ENCODE results near the gene IFI27. TPM values are rescaled to one million over a fixed set of nuclear protein-coding genes. Genes with fewer than 3 reads are reported as not detected.

The IFI27 gene
- total and polyA plus RNA-seq, 2 experiments from 2014 or later, result 1.8 to 6.7 TPM

DNA sequence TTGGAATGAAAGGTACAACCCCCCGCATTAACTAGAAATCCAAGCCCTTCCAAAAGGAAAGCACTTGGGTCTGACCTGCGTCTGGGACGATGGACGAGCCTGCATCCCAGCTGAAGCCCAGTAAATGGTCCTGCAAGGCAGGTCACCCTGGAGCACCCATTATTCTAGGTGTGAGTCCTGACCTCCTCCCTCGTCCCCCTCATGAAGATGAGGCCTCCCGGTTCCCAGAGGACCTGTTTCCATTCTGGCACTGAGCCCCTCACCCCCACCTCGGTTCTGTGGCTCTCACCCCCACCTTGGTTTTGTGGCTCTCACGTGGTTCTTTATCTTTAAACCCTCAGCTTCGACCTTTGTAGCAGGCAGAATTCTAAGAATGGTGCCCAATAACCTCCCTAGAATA is 7.3 kb downstream of the IFI27 start:
- Histone ChIP-seq H3K4me1 (ENCODE audit: insufficient read depth) (no peaks in the 10 kb centered on the region), H3K27ac (no peak overlapping the region), H4K20me1 (ENCODE audit: insufficient read depth, poor library complexity, severe bottlenecking) (no peaks in the 10 kb centered on the region), H3K9me2 (replicated peaks; ENCODE audit: insufficient read depth) (no peaks in the 10 kb centered on the region), H3K4me3 (no peak overlapping the region), H3K27me3 (no peaks in the 10 kb centered on the region), H2AFZ (no peak overlapping the region), H3K9me3 (ENCODE audit: low read depth) (no peaks in the 10 kb centered on the region), H3K4me2 (no peak overlapping the region), H3K79me2 (no peaks in the 10 kb centered on the region), H3K36me3 (replicated peaks; ENCODE audit: insufficient read depth, low read depth) (no peaks in the 10 kb centered on the region)
- TF ChIP-seq, protein P1, sequence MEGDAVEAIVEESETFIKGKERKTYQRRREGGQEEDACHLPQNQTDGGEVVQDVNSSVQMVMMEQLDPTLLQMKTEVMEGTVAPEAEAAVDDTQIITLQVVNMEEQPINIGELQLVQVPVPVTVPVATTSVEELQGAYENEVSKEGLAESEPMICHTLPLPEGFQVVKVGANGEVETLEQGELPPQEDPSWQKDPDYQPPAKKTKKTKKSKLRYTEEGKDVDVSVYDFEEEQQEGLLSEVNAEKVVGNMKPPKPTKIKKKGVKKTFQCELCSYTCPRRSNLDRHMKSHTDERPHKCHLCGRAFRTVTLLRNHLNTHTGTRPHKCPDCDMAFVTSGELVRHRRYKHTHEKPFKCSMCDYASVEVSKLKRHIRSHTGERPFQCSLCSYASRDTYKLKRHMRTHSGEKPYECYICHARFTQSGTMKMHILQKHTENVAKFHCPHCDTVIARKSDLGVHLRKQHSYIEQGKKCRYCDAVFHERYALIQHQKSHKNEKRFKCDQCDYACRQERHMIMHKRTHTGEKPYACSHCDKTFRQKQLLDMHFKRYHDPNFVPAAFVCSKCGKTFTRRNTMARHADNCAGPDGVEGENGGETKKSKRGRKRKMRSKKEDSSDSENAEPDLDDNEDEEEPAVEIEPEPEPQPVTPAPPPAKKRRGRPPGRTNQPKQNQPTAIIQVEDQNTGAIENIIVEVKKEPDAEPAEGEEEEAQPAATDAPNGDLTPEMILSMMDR (IDR thresholded peaks at IDR 0.05; ENCODE audit: poor library complexity), result no peak
- no peak for TF ChIP-seq EZH2phosphoT487 (IDR thresholded peaks at IDR 0.05; ENCODE audit: low read depth, severe bottlenecking, unreplicated experiment)
- TF ChIP-seq EZH2 (IDR thresholded peaks at IDR 0.05; ENCODE audit: borderline replicate concordance), result no peak
- 88% methylated on average over 9 of the region's 9 CpGs for WGBS (ENCODE audit: low lambda C conversion rate, missing lambda C conversion rate)
- DNase-seq (ENCODE audit: low spot score), result no peak

GRCh38 chr14:94119071-94119470 is 8.5 kb downstream of the IFI27 start:
- H3K4me3 ChIP-seq, result no peak overlapping the region
- no peak for TF ChIP-seq EZH2 (IDR thresholded peaks at IDR 0.05; ENCODE audit: borderline replicate concordance)
- TF ChIP-seq, protein P1 (IDR thresholded peaks at IDR 0.05; ENCODE audit: poor library complexity), result no peak
- TF ChIP-seq EZH2phosphoT487 (IDR thresholded peaks at IDR 0.05; ENCODE audit: low read depth, severe bottlenecking, unreplicated experiment), result no peak
- no peak overlapping the region for H3K27ac ChIP-seq
- H3K9me2 ChIP-seq (replicated peaks; ENCODE audit: insufficient read depth), result no peaks in the 10 kb centered on the region
- H3K79me2 ChIP-seq, result no peaks in the 10 kb centered on the region
- H2AFZ ChIP-seq, result no peak overlapping the region
- no peaks in the 10 kb centered on the region for H3K9me3 ChIP-seq (ENCODE audit: low read depth)
- no peaks in the 10 kb centered on the region for H4K20me1 ChIP-seq (ENCODE audit: insufficient read depth, poor library complexity, severe bottlenecking)
- no peaks in the 10 kb centered on the region for H3K27me3 ChIP-seq
- H3K4me2 ChIP-seq, result no peak overlapping the region
- no peaks in the 10 kb centered on the region for H3K4me1 ChIP-seq (ENCODE audit: insufficient read depth)
- DNase-seq (ENCODE audit: low spot score), result no peak
- no peaks in the 10 kb centered on the region for H3K36me3 ChIP-seq (replicated peaks; ENCODE audit: insufficient read depth, low read depth)

GRCh38 chr14:94120667-94121340 is 10.3 kb downstream of the IFI27 start:
- Histone ChIP-seq H3K27me3 (no peaks in the 10 kb centered on the region), H3K9me3 (ENCODE audit: low read depth) (no peaks in the 10 kb centered on the region), H2AFZ (no peak overlapping the region), H3K4me3 (no peak overlapping the region), H3K27ac (no peak overlapping the region), H3K79me2 (no peaks in the 10 kb centered on the region), H3K4me2 (no peak overlapping the region), H3K36me3 (replicated peaks; ENCODE audit: insufficient read depth, low read depth) (no peaks in the 10 kb centered on the region), H3K4me1 (ENCODE audit: insufficient read depth) (no peaks in the 10 kb centered on the region), H3K9me2 (replicated peaks; ENCODE audit: insufficient read depth) (no peaks in the 10 kb centered on the region), H4K20me1 (ENCODE audit: insufficient read depth, poor library complexity, severe bottlenecking) (no peaks in the 10 kb centered on the region)
- WGBS (ENCODE audit: low lambda C conversion rate, missing lambda C conversion rate), result 84% methylated on average over 5 of the region's 5 CpGs
- TF ChIP-seq EZH2phosphoT487 (IDR thresholded peaks at IDR 0.05; ENCODE audit: low read depth, severe bottlenecking, unreplicated experiment) (no peak), EZH2 (IDR thresholded peaks at IDR 0.05; ENCODE audit: borderline replicate concordance) (no peak)
- TF ChIP-seq, protein P1 (IDR thresholded peaks at IDR 0.05; ENCODE audit: poor library complexity), result no peak
- no peak for DNase-seq (ENCODE audit: low spot score)

Measured in hepatocyte (in vitro differentiated cells).